Measurements from ENCODE around the gene NEDD4L.
"Not testable (repeated sequence)": the region's sequence is repeated elsewhere in the genome, so short reads cannot be mapped to it uniquely, and the experiment has no call there.

The NEDD4L gene

GRCh38 chr18:58409802-58410445 lies 365.9 kb downstream of the NEDD4L start:
- DNase-seq: no peak

DNA sequence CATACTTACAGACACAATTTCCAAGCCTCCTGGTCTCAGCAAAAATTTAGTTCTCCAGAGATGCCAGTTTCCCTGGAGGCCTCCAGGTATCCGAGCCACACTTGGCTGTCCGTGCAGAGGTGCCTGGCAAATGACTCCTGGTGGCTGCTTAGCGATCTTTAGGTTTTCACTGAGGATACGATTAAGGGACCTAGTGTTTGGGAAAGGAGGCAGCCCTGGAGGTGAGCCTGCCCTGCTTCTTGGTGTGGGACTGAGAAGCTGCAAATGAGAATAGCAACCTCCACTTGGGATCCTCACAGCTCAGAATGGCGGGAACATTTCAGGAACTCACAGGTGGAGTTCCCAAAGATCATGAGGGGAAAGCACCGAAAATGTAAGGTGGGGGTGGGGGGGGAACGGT lies 367.3 kb downstream of the NEDD4L start:
- no peak for DNase-seq

- DNase-seq: no peak
Measured at GRCh38 chr18:58412844-58413666, 369.0 kb downstream of the NEDD4L start.

DNA sequence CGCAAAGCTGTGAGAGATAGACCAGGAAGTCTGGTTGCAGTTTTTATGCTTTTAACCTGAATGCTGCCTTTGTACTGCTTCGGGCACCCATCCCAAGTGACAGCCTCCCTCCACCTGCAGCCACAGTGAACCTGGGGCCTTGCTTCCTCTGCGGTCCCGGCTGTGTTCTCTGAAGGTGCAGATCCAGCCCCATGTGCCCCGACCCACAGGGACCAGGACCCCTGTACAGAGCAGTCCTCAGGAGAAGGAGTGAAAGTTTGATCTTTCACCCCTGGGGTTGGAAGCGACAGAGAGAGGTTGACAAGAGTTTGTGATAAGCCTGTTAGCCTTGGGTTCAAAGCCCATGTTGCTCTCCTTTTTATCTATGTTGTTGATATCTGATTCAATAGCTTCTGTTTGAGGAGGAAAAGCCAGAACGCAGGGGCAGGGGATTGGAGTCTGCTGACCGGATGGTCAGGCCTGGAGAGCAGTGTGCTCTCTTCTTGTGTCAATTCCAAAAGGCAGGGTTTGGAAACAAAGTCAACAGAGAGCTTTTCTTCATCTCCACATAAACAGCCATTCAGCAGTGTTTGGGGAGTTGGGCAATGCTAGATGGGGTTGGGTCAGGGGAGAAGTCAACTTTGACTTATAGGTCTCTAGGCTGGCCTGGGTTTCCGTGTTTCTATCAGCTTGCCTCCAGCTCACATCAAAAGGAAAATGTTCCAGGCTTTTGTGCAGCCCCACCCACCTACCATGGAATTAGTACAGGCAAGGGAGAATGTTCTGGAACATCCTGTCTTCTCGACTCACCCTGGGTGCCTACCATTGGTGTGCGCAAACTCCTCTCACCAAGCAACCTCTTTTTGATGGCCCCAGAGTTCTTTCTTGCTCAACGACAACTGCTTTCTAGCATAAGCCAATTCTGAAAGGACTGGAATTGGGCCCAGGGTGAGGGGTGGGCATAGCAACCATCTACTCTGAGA lies 369.9 kb downstream of the NEDD4L start:
- DNase-seq: no peak

GRCh38 chr18:58416014-58416703 lies 372.1 kb downstream of the NEDD4L start:
- no peak for DNase-seq

GRCh38 chr18:58416704-58417683 lies 373.0 kb downstream of the NEDD4L start:
- DNase-seq: no peak

- no peak for DNase-seq
Measured at GRCh38 chr18:58417752-58418151, 373.7 kb downstream of the NEDD4L start.

DNA sequence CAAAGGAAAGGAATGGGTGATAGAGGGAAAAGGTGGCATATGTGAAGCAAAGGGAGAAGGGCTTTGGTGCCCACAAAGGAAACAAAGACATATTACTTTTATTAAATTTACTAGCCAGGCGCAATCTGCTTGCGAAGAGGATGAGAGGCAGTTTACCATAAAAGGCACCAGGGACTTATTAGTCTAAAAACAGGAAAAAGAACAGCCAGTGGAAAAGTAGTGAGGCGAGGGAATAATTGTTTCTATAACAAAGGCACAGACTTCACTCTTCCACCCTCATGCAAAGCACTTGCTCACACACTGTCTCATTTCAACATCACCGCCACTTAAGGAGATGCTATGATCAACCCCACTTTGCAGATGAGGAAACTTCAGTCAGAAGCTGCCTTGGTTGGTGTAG lies 374.3 kb downstream of the NEDD4L start:
- no peak for DNase-seq

DNA sequence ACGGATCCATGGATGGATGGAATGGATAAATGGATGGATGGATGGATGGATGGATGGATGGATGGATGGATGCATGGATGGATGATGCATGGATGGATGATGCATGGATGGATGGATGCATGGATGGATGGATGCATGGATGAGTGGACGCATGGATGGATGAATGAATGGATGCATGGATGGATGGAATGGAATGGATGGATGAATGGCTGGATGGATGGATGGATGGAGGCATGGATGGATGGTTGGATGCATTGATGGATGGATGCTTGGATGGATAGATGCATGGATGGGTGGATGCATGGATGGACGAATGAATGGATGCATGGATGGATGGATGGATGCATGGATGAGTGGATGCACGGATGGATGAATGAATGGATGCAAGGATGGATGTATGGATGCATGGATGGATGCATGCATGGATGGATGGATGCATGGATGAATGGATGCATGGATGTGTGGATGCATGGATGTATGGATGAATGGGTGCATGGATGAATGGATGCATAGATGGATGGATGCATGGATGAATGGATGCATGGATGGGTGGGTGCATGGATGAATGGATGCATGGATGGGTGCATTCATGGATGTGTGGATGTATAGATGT lies 375.7 kb downstream of the NEDD4L start:
- no peak for DNase-seq

DNA sequence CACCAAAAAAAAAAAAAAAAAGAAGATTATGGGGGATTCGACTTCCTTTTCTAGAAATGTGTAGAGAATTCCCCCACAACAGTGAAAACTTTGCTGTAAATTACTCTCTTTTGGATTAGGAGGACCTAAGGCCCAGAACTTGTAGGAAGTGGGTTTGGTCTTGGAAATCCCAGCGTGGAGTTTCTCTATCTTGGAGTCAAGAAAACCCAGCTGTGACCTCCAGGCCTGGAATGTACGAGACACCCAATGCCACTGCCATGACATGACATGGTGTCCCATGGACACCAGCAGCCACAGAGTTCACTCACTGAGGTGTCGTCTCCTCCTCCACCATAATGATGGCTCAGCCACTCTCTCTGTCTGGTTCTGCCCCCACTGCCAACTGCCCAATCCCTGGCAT lies 382.6 kb downstream of the NEDD4L start:
- DNase-seq: no peak

DNA sequence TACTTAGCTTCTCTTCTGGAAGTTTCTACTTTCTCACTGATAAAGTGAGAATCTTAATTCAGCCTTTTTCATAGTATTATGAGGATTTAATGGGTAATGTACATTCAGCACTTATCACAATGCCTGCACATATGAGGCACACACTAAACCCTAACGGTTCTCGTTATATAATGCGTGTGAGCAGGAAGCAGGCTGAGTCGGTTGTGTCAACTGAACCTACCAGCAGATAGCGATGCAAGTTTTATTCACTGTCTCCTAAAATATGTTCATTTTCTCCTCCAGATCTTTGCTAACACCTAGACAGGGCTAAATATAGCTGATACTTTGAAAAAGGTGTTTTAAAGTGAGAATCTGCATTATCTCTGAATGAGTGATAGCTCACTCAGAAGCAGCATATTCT lies 383.3 kb downstream of the NEDD4L start:
- no peak for DNase-seq

- DNase-seq: no peak
Measured at GRCh38 chr18:58429442-58429841, 385.4 kb downstream of the NEDD4L start.

GRCh38 chr18:58431215-58431614 lies 387.2 kb downstream of the NEDD4L start:
- DNase-seq: no peak

GRCh38 chr18:58432050-58432727 lies 388.2 kb downstream of the NEDD4L start:
- DNase-seq: no peak

DNA sequence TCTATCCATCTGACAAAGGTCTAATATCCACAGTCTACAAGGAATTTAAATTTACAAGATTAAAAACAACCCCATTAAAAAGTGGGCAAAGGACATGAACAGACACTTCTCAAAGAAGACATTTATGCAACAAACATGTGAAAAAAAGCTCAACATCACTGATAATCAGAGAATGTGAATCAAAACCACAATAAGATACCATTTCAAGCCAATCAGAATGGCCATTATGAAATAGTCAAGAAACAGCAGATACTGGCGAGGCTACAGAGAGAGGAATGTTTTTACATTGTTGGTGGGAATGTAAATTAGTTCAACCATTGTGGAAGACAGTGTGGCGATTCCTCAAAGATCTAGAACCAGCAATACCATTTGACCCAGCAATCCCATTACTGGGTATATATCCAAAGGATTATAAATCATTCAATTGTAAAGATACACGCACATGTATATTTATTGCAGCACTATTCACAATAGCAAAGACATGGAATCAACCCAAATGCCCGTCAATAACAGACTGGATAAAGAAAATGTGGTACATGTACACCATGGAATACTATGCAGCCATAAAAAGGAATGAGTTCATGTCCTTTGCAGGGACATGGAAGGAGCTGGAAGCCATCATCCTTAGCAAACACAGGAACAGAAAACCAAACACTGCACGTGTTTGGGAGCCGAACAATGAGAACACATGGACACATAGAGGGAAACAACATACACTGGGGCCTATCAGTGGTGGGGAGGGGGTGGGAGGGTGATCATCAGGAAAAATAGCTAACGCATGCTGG lies 391.4 kb downstream of the NEDD4L start:
- not testable (repeated sequence) for DNase-seq

DNA sequence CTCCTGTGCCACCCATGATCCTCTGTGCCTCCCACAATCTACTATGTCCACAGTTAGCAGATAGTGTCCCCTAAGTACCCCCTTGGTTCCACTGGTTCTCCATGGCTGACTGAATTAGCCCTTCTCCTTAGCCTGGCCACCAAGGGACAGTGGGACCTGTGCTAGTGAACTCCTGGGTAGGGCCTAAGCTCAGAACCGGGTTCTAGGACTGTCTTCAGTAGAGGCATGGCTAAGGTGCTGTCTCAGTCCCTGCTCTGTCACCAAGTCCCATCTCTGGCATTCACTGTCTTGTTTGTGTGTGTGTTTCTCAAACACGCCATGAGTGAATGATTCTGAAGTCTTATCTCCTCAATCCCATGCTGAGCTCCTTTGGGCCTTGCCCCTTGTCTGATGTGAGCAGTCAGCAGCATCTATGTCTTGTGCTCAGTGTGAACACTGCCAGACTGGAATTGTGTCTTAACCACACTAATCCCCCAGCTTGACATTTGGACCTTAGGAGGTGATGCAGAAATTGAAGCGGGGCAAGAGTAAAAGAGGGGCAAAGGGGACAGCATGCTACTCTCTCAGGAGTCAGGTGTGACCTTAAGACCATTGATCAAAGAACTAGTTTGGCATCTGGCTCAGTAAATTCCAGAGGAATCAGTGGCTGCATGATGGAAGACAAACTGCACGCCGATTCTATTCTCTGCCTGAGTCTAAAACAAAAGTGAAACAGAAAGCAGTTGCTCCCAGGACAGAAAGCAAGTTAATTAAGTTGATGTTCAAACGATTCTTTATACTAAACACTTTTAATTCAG lies 394.3 kb downstream of the NEDD4L start:
- no peak for DNase-seq

DNA sequence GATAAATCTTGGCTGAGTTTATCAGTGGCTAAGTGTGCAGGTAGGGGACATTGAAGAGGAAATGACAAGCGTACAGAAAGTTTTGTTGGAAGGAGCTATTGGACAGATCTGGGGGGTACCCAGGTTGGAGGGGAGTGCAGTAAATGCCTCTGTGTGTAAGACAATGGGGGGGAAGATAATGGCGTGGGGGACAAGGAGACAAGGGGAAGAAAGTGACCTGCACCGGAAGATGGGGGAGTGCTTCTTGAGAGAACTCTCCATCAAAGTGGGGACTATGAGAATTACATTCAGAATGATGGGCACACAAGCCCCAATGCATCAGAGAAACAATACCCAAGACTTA lies 394.9 kb downstream of the NEDD4L start:
- no peak for DNase-seq

DNA sequence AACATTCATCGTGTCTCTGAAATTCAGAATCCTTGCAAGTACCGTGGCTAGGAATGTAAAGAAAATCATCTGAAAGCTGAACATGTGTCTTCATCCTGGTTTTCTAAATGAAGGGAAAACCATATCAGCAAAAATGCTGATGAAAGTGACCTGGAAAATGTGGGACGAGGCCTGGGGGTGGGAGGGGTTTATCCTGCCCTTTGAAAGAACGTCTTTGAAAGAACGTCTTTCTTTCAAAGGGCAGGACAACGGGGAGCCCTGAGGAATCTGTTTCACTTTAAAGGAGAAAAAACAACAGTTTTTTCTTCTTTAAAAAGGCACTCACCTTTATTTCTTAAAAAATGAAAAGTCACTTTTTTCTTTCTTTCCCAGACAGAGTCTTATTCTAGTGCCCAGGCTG lies 399.6 kb downstream of the NEDD4L start:
- DNase-seq: no peak
